Left colon (tissue), 2 donors: ENCODE data around the gene NUBP1. TPM values are rescaled to one million over a fixed set of nuclear protein-coding genes. Genes with fewer than 3 reads are reported as not detected.
"Not testable (repeated sequence)": the region's sequence is repeated elsewhere in the genome, so short reads cannot be mapped to it uniquely, and the experiment has no call there.

Source experiments
- ATAC-seq: fragments of 200-7000 bp; cut with Tn5 transposase; one replicate; pipeline ENCODE4 v1.9.1; 2020; ENCODE audit warnings: mild to moderate bottlenecking, moderate library complexity
- DNase-seq, 2 donors: peaks; one replicate each; pipeline ENCODE4 v3.0.0-alpha.2; 2020
- intact Hi-C, 2 donors: fragments of 100-400 bp; cut with DNase I in 1 of 2; cut with micrococcal nuclease in 1 of 2; formaldehyde crosslinking; loops; one replicate each; pipeline versions ENCODE4 v1.11.2 to v1.14.0; 2022; cut with DNase I, micrococcal nuclease
- total RNA-seq, 2 donors: library from RNA; stranded (reverse); fragmentation: NEBNext Ultra II Directional; extraction: Animal tissue kit (Norgen Biotek cat#: 25700); gene quantifications; one replicate each; pipeline ENCODE4 v1.2.1, GENCODE V29; 2021
- donor health status: DM: no; HTN: no; CAD: no.
- donor health status: DM: yes; HTN: yes; CAD: no.

Gene NUBP1
- total RNA-seq, 2 donors from 2014 or later: 24.2 to 29.3 TPM

GRCh38 chr16:10744370-10745030 lies 858 bp downstream of the NUBP1 start:
- peak in 1 of 2 donors; percentile 45 for DNase-seq
- intact Hi-C loops: loop anchor here in 1 of 2 donors (10.0 kb wide), 1 partner anchor 170 kb away; no protein-coding TSS in a partner anchor
- no peak for ATAC-seq

DNA sequence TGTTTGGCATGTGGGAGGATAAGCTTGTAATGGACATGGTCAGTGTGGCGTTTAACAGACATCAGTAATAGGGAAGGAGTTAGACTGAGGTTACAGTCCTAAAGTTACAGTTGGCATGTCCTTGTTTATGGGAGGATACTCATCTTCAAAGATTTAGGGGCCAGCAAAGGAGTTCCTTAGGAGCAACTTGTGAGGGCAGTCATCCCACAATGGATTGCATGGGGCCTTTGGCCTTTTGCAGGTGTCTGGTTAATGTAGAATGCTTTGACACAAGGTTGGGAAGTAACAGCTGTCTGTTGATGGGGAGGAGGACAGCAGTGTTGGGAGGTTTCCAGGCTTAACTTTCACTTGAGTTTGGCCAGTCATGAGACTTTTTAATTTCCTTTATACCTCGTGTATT lies 2.2 kb downstream of the NUBP1 start:
- intact Hi-C loops: loop anchor here in 1 of 2 donors (10.0 kb wide), 1 partner anchor 169 kb away; no protein-coding TSS in a partner anchor
- DNase-seq: no peak
- no peak for ATAC-seq

- intact Hi-C loops: loop anchor here in 1 of 2 donors (10.0 kb wide), 1 partner anchor 54 kb away; no protein-coding TSS in a partner anchor
- DNase-seq (no peak), ATAC-seq (no peak)
These were observed 7.2 kb downstream of the NUBP1 start for GRCh38 chr16:10750793-10751192.

DNA sequence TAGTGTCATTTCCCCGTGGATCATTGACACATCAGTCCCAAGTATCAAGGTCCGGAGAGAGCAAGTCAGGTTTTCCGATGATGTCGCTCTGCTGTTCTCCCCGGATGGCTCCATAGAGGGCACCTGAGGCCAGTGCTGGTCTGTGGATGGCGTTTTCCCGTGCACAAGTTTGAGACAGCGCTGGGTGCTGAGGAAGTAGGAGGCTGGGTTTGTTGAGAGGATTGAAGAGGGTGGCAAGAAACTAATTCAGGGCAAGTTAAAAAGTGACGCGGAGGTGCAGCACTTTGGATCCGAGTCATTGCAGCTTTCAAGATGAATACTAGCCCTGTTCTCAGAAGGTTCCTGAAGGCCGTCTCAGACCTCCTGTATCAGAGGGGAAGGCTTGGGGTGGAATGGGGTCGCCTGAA lies 7.7 kb downstream of the NUBP1 start:
- intact Hi-C loops: loop anchor here in 1 of 2 donors (10.0 kb wide), 1 partner anchor 54 kb away; no protein-coding TSS in a partner anchor
- DNase-seq: no peak
- no peak for ATAC-seq

DNA sequence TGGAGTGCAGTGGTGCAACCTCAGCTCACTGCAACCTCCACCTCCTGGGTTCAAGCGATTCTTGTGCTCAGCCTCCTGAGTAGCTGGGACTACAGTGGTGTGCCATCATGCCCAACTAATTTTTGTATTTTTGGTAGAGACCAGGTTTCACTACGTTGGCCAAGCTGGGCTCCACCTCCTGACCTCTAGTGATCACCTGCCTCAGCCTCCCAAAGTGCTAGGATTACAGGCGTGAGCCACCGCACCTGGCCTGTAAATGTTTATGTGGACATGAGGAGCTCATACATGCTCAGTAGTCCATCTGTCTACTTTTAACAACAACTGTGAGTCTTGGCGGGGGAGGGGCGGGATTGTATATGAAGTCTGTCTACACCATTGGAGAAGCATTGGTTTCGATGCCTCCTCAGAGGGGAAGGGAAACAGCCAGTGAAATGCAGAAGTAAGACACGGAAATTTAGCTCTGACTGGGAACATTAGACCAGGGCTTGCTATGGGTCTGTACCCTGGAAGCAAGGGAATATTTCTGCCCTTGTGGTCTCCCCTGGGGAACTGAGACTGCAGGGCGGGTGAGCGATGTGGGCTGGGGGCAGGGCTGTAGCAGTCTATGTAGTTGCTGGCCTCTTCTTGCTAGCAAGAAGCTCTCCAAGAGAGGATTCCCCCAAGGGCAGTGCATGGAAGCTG lies 9.3 kb downstream of the NUBP1 start:
- peak; percentile 26 for ATAC-seq
- intact Hi-C loops: loop anchor here in 1 of 2 donors (10.0 kb wide), 1 partner anchor 52 kb away; no protein-coding TSS in a partner anchor
- DNase-seq: peak; percentile 49 to 69

GRCh38 chr16:10753670-10754069 lies 10.0 kb downstream of the NUBP1 start:
- ATAC-seq (no peak), DNase-seq (no peak)
- intact Hi-C loops: loop anchor here in 1 of 2 donors (10.0 kb wide), 1 partner anchor 51 kb away; no protein-coding TSS in a partner anchor

GRCh38 chr16:10754941-10755340 lies 11.3 kb downstream of the NUBP1 start:
- DNase-seq (no peak), ATAC-seq (no peak)
- intact Hi-C loops: loop anchor here in 1 of 2 donors (10.0 kb wide), 1 partner anchor 50 kb away; no protein-coding TSS in a partner anchor

GRCh38 chr16:10756574-10756973 lies 12.9 kb downstream of the NUBP1 start:
- intact Hi-C loops: loop anchor here in 1 of 2 donors (10.0 kb wide), 1 partner anchor 48 kb away; no protein-coding TSS in a partner anchor
- ATAC-seq: no peak
- no peak for DNase-seq

- DNase-seq (no peak), ATAC-seq (no peak)
- intact Hi-C loops: loop anchor here in 1 of 2 donors (10.0 kb wide), 1 partner anchor 134 kb away; no protein-coding TSS in a partner anchor
These were observed 17.2 kb downstream of the NUBP1 start for GRCh38 chr16:10760858-10761257.

DNA sequence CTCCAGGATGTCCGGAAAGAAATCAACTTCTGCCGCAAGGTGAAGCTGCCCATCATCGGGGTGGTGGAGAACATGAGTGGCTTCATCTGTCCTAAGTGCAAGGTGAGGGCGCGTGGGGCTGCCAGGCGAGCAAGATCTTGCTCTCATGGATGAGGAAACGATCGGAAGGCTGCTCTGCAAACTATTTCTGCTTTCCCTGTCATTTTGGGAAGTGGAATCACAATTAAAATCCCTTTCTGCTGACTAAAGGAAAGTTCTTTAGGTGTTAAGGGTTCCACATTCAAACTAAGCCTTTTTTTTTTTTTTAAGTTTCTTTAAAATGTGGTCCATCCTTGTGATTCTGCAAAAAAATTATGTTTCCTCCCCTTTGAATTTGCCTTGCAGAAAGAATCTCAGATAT lies 17.7 kb downstream of the NUBP1 start:
- intact Hi-C loops: loop anchor here in 1 of 2 donors (10.0 kb wide), 1 partner anchor 133 kb away; no protein-coding TSS in a partner anchor
- ATAC-seq (no peak), DNase-seq (no peak)

DNA sequence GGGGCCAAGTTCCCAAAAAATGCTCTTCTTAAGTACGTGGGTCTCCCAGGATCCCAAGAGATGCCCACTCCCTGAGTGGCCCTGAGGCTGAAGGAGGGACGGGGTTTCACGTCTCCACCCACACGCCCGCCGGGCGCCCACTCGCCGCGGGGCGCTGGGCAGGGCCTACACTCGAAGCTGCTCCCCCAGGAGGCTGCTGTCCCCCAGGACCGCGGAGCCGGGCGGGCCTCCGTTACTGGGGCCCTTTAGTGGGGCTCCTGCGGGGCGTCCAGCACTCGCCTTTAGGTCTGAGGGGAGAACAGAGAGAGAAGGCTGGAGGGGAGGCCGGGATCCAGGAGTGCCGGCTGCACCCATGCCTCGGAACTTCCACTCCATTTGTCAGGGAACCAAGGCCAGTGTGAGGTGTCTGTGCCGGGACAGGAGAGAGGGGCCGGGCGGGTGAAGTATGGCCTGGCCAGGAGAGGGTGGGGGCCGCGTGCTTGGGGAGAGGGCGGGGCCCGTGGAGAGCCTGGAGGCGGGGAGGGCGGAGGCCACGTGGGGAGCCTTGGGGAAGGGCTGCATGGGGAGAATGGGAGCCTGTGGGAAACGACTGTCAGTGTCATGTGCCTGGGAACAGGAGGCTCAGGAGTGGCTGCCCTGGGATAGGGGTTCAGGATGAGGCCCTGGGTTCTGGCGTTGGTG lies 18.8 kb downstream of the NUBP1 start:
- ATAC-seq: no peak
- intact Hi-C loops: loop anchor here in 1 of 2 donors (10.0 kb wide), 1 partner anchor 132 kb away; no protein-coding TSS in a partner anchor
- no peak for DNase-seq

DNA sequence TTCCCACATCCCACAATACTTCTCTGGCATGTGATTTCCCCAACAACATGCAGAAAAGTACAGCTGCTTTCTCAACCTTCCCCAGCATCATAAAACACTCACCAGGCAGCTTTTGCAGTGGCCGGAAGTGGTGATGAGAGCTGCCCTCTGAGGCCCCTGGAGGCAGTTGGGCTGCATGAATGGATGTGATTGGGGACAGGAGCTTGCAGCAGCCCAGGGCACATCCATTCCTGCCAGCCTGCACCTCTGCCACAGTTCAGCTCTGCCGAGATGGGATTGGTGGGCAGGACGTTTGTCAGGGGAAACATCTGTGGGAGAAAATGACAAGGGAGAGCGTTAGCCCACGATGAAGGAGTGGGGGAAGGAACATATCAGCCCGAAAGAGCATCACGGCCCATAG lies 19.8 kb downstream of the NUBP1 start:
- intact Hi-C loops: loop anchor here in 1 of 2 donors (10.0 kb wide), 1 partner anchor 131 kb away; no protein-coding TSS in a partner anchor
- DNase-seq (no peak), ATAC-seq (no peak)

DNA sequence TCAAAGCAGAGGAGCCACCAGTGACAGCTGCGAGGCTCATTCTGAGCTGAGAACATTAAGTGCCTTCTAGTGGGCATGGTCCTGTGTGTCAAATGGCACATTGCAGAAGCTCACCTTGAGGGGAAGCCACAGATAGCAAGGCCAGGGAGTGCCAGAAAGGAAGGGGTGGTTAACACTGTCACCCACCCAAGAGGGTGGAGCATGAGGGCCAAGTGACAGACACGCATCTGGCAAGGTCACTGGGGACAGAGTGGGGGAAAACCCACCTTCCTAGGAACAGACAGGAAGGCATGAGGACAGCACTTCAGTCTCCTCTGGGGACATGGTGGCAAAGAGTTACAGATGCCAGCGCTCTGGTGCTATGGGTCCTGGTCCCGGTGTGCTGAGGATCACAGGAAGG lies 22.1 kb downstream of the NUBP1 start:
- intact Hi-C loops: loop anchor here in 1 of 2 donors (10.0 kb wide), 1 partner anchor 129 kb away; no protein-coding TSS in a partner anchor
- ATAC-seq (no peak), DNase-seq (no peak)

GRCh38 chr16:10767127-10767526 lies 23.5 kb downstream of the NUBP1 start:
- intact Hi-C loops: loop anchor here in 1 of 2 donors (10.0 kb wide), 1 partner anchor 128 kb away; no protein-coding TSS in a partner anchor
- ATAC-seq (no peak), DNase-seq (no peak)

DNA sequence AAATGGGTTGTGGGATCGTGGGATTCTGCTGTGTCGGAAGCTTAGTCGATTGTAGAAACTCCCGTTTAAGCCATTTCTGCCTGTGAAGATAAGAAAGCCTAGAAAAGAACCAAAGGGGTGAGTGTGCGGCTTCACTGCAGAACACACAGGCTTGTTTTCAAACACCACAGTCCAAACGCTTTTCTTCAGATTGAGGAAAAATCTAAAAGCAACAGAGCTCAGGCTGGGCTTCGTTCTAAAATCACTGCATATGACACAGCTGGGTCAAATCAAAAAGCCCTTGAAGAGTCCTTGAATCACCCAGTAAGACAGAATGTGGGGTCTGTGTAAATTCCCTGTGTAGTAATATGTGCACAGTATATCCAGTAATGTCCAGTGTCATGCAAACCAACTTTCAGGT lies 25.7 kb downstream of the NUBP1 start:
- DNase-seq (no peak), ATAC-seq (no peak)
- intact Hi-C loops: loop anchor here in 1 of 2 donors (10.0 kb wide), 1 partner anchor 125 kb away; no protein-coding TSS in a partner anchor

GRCh38 chr16:10770907-10771306 lies 27.3 kb downstream of the NUBP1 start:
- ATAC-seq: no peak
- no peak for DNase-seq
- intact Hi-C loops: no loop called here

DNA sequence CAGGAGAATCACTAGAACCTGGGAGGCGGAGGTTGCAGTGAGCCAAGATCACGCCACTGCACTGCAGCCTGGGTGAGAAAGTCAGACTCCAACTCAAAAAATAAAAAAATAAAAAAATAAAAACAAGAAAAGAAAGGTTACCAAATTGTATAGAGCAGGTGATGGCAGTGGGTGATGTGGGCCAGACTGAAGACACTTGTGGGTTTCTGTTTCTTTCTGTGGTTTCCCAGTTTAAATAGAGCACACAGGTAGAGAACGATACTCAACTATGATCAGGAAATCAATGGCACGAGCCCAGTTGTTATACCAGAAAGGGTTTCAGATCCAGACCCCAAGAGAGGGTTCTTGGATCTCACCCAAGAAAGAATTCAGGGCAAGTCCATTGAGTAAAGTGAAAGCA lies 32.6 kb downstream of the NUBP1 start:
- no peak for DNase-seq
- ATAC-seq: no peak
- intact Hi-C loops: no loop called here

DNA sequence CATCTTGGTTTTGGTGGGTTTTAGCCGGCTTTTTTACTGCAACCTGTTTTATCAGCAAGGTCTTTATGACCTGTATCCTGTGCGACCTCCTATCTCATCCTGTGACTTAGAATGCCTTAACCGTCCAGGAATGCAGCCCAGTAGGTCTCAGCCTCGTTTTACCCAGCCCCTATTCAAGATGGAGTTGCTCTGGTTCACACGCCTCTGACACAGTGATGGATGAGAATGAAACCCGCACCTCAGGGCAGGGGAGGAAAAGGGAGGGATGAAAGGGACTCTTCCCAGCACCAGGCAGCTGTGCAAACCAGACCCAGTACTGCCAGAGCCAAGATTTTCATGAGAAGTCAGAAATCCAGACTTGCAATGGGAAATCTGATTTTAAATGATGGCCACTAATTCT lies 33.3 kb downstream of the NUBP1 start:
- ATAC-seq, DNase-seq, intact Hi-C loops: not testable (repeated sequence)

DNA sequence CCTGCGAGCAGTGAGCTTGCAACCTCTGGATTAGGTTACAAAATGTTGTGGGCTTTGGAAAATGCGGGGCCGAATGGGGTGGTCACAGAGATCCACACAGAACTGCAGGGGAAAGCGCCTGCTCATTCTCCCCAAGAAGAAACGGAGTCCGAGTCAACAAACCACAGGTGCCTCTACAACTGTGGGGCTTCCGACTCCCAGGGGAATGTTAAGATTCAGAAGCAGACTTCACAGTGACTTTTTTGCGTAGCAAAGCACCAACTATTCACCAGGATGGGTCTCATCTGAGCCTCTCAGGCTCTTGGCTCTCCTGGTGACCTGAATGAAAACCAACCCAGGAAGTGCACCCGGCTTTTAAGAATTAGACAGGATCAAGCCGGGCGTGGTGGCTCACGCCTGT lies 33.7 kb downstream of the NUBP1 start:
- no peak for ATAC-seq
- intact Hi-C loops: no loop called here
- DNase-seq: no peak
